H9 (cell line): ENCODE results near the gene PLCB1. TPM values are rescaled to one million over a fixed set of nuclear protein-coding genes. Genes with fewer than 3 reads are reported as not detected.

Experiments
- DNase-seq: peaks from one replicate; pipeline ENCODE4 v3.0.0-alpha.2; 2017
- H2AFZ ChIP-seq: one replicate; pipeline ENCODE4 v1.6.1; 2013; ENCODE audit warnings: mild to moderate bottlenecking, low read length, control low read depth, moderate library complexity
- H2AK5ac ChIP-seq: 2 replicates; pipeline ENCODE4 v1.6.1; 2013; ENCODE audit warnings: low read length, control low read depth, mixed read lengths; ENCODE audit not compliant: insufficient read length
- H2BK120ac ChIP-seq: one replicate; pipeline ENCODE4 v1.6.1; 2013; ENCODE audit warnings: low read depth, mild to moderate bottlenecking, low read length, control low read depth, inconsistent platforms; ENCODE audit not compliant: poor library complexity, severe bottlenecking
- H2BK12ac ChIP-seq: 2 replicates; pipeline ENCODE4 v1.6.1; 2013; ENCODE audit warnings: low read length, control low read depth, mixed read lengths, low read depth; ENCODE audit not compliant: insufficient read length
- H2BK15ac ChIP-seq: 2 replicates; pipeline ENCODE4 v1.6.1; 2013; ENCODE audit warnings: low read depth, low read length, control low read depth
- H2BK20ac ChIP-seq: one replicate; pipeline ENCODE4 v1.6.1; 2013; ENCODE audit warnings: low read depth, mild to moderate bottlenecking, low read length, control low read depth, inconsistent platforms; ENCODE audit not compliant: poor library complexity, severe bottlenecking
- H2BK5ac ChIP-seq: 2 replicates; pipeline ENCODE4 v1.6.1; 2013; ENCODE audit warnings: low read length, control low read depth, mixed read lengths; ENCODE audit not compliant: insufficient read length
- H3K14ac ChIP-seq: 2 replicates; pipeline ENCODE4 v1.6.1; 2013; ENCODE audit warnings: low read length, control low read depth; ENCODE audit not compliant: insufficient read depth
- H3K18ac ChIP-seq: 2 replicates; pipeline ENCODE4 v1.6.1; 2013; ENCODE audit warnings: low read depth, mild to moderate bottlenecking, mixed read lengths, low read length, control low read depth; ENCODE audit not compliant: insufficient read length
- H3K23ac ChIP-seq: 2 replicates; pipeline ENCODE4 v1.6.1; 2013; ENCODE audit warnings: low read length, control low read depth, mixed read lengths, low read depth; ENCODE audit not compliant: insufficient read length
- H3K23me2 ChIP-seq: 2 replicates; pipeline ENCODE4 v1.6.1; 2013; ENCODE audit warnings: low read depth, mild to moderate bottlenecking, mixed read lengths, low read length, control low read depth; ENCODE audit not compliant: insufficient read length, poor library complexity, severe bottlenecking
- H3K27ac ChIP-seq: 2 replicates; pipeline ENCODE4 v1.5.1; 2013; ENCODE audit warnings: low read length, control low read depth, mixed read lengths, low read depth; ENCODE audit not compliant: insufficient read length
- H3K27me3 ChIP-seq: 2 replicates; pipeline ENCODE4 v1.6.1; 2013; ENCODE audit warnings: low read length, control low read depth, inconsistent platforms; ENCODE audit not compliant: insufficient read depth
- H3K4ac ChIP-seq: 2 replicates; pipeline ENCODE4 v1.6.1; 2013; ENCODE audit warnings: low read depth, mild to moderate bottlenecking, control low read depth, inconsistent platforms, low read length, moderate library complexity
- H3K4me1 ChIP-seq: 2 replicates; pipeline ENCODE4 v1.6.1; 2013; ENCODE audit warnings: low read length, control low read depth, inconsistent platforms; ENCODE audit not compliant: insufficient read depth
- H3K4me2 ChIP-seq: 2 replicates; pipeline ENCODE4 v1.6.1; 2013; ENCODE audit warnings: low read length, control low read depth, mixed read lengths; ENCODE audit not compliant: insufficient read length, insufficient read depth
- H3K56ac ChIP-seq: 2 replicates; pipeline ENCODE4 v1.6.1; 2013; ENCODE audit warnings: low read depth, mild to moderate bottlenecking, mixed read lengths, low read length, control low read depth; ENCODE audit not compliant: insufficient read length
- H3K79me1 ChIP-seq: 2 replicates; pipeline ENCODE4 v1.6.1; 2013; ENCODE audit warnings: low read depth, mild to moderate bottlenecking, moderate library complexity, low read length, control low read depth, inconsistent platforms; ENCODE audit not compliant: insufficient read depth, poor library complexity, severe bottlenecking
- H3K79me2 ChIP-seq: 2 replicates; pipeline ENCODE4 v1.6.1; 2013; ENCODE audit warnings: low read length, control low read depth, inconsistent platforms; ENCODE audit not compliant: insufficient read depth
- H3K9ac ChIP-seq: 2 replicates; pipeline ENCODE4 v1.6.1; 2013; ENCODE audit warnings: low read length, control low read depth, mixed read lengths; ENCODE audit not compliant: insufficient read length; ENCODE audit errors: extremely low read depth
- H3K9me3 ChIP-seq: one replicate; pipeline ENCODE4 v1.6.1; 2013; ENCODE audit warnings: low read depth, low read length, inconsistent platforms; ENCODE audit not compliant: control insufficient read depth
- H3T11ph ChIP-seq: one replicate; pipeline ENCODE4 v1.6.1; 2013; ENCODE audit warnings: mild to moderate bottlenecking, low read length, control low read depth, inconsistent platforms
- H4K20me1 ChIP-seq: one replicate; pipeline ENCODE4 v1.6.1; 2013; ENCODE audit not compliant: control insufficient read depth, insufficient read length, insufficient read depth
- H4K5ac ChIP-seq: 2 replicates; pipeline ENCODE4 v1.6.1; 2013; ENCODE audit warnings: low read depth, mild to moderate bottlenecking, mixed read lengths, low read length, control low read depth; ENCODE audit not compliant: insufficient read length
- H4K8ac ChIP-seq: replicated peaks from 2 replicates; pipeline ENCODE4 v1.6.1; 2013; ENCODE audit warnings: low read length, control low read depth, mixed read lengths, low read depth; ENCODE audit not compliant: insufficient read length
- H4K91ac ChIP-seq: 2 replicates; pipeline ENCODE4 v1.6.1; 2013; ENCODE audit warnings: low read depth, mild to moderate bottlenecking, moderate library complexity, mixed read lengths, low read length, control low read depth; ENCODE audit not compliant: insufficient read length
- H3K27ac Mint-ChIP-seq, 3 experiments: 2 replicates in 2 of 3; 3 replicates in 1 of 3; pipeline ENCODE4 v1.8.0; 2020 to 2021; ENCODE audit warnings: mixed read lengths in 3 of 3, mild to moderate bottlenecking in 1 of 3, moderate library complexity in 1 of 3
- H3K27me3 Mint-ChIP-seq: 2 replicates; pipeline ENCODE4 v1.8.0; 2021; ENCODE audit warnings: low read depth, mild to moderate bottlenecking, moderate library complexity, mixed read lengths
- H3K36me3 Mint-ChIP-seq, 3 experiments: 2 replicates in 2 of 3; 3 replicates in 1 of 3; pipeline ENCODE4 v1.8.0; 2020 to 2021; ENCODE audit warnings: low read depth in 3 of 3, mixed read lengths in 3 of 3; ENCODE audit not compliant: insufficient read depth in 1 of 3
- H3K4me1 Mint-ChIP-seq, 2 experiments: 2 replicates each; pipeline ENCODE4 v1.8.0; 2020; ENCODE audit warnings: mixed read lengths in 2 of 2
- H3K4me3 Mint-ChIP-seq, 2 experiments: 2 replicates in 1 of 2; 3 replicates in 1 of 2; pipeline ENCODE4 v1.8.0; 2020 to 2021; ENCODE audit warnings: mild to moderate bottlenecking in 2 of 2, mixed read lengths in 2 of 2, moderate library complexity in 1 of 2
- H3K9me3 Mint-ChIP-seq, 2 experiments: 2 replicates in 1 of 2; 3 replicates in 1 of 2; pipeline ENCODE4 v1.8.0; 2020; ENCODE audit warnings: mild to moderate bottlenecking in 2 of 2, mixed read lengths in 2 of 2, moderate library complexity in 1 of 2
- WGBS: extraction: QIAGEN DNeasy Blood & Tissue Kit; methylation state at CpG from one replicate; pipeline ENCODE4 v1.1.7; 2013; ENCODE audit warnings: missing lambda C conversion rate, low lambda C conversion rate, mixed read lengths; ENCODE audit not compliant: insufficient read length; ENCODE audit errors: extremely low coverage; 5-methylcytosine and 5-hydroxymethylcytosine counted together
- total RNA-seq: library from RNA; stranded (reverse); gene quantifications from 2 replicates; pipeline ENCODE4 v1.2.1, GENCODE V29; 2021
- TF ChIP-seq, protein P1 (sequence below): fragments of 200-600 bp; sonication (generic); conservative IDR thresholded peaks from 3 replicates; pipeline ENCODE4 v1.8.0; 2021; ENCODE audit warnings: antibody characterized with exemption, mild to moderate bottlenecking

The PLCB1 gene
- total RNA-seq, 1 experiment from 2014 or later = 11.5 TPM

GRCh38 chr20:8298426-8299043 lies 166.5 kb downstream of the PLCB1 start:
- H3K56ac ChIP-seq = no peak overlapping the region
- no peak overlapping the region for H4K8ac ChIP-seq
- DNase-seq = no peak
- H3T11ph ChIP-seq = no peak overlapping the region
- no peak overlapping the region for H3K27ac ChIP-seq
- no peak overlapping the region for H4K5ac ChIP-seq
- no peak overlapping the region for H3K4me2 ChIP-seq
- H3K79me1 ChIP-seq = no peaks in the 10 kb centered on the region
- no peaks in the 10 kb centered on the region for H3K9me3 Mint-ChIP-seq
- no peaks in the 10 kb centered on the region for H3K4me1 ChIP-seq
- no peak overlapping the region for H2AFZ ChIP-seq
- no peak overlapping the region for H3K23ac ChIP-seq
- peaks cover under 1% of the 10 kb centered on the region; the same call in 1 of the 2 replicates for H3K27me3 Mint-ChIP-seq
- H3K27me3 ChIP-seq = no peaks in the 10 kb centered on the region
- H3K9me3 ChIP-seq = no peaks in the 10 kb centered on the region
- H3K4me3 Mint-ChIP-seq = no peak overlapping the region
- no peak overlapping the region for H3K27ac Mint-ChIP-seq
- no peak overlapping the region for H2BK15ac ChIP-seq
- no peaks in the 10 kb centered on the region for H3K4me1 Mint-ChIP-seq
- no peak overlapping the region for H3K4ac ChIP-seq
- H2BK20ac ChIP-seq = no peak overlapping the region
- no peak overlapping the region for H3K9ac ChIP-seq
- H2AK5ac ChIP-seq = no peak overlapping the region
- H3K14ac ChIP-seq = no peak overlapping the region
- TF ChIP-seq, protein P1, sequence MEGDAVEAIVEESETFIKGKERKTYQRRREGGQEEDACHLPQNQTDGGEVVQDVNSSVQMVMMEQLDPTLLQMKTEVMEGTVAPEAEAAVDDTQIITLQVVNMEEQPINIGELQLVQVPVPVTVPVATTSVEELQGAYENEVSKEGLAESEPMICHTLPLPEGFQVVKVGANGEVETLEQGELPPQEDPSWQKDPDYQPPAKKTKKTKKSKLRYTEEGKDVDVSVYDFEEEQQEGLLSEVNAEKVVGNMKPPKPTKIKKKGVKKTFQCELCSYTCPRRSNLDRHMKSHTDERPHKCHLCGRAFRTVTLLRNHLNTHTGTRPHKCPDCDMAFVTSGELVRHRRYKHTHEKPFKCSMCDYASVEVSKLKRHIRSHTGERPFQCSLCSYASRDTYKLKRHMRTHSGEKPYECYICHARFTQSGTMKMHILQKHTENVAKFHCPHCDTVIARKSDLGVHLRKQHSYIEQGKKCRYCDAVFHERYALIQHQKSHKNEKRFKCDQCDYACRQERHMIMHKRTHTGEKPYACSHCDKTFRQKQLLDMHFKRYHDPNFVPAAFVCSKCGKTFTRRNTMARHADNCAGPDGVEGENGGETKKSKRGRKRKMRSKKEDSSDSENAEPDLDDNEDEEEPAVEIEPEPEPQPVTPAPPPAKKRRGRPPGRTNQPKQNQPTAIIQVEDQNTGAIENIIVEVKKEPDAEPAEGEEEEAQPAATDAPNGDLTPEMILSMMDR = no peak
- H4K20me1 ChIP-seq = no peaks in the 10 kb centered on the region
- no peaks in the 10 kb centered on the region for H3K36me3 Mint-ChIP-seq
- H2BK120ac ChIP-seq = no peak overlapping the region
- no peak overlapping the region for H3K18ac ChIP-seq
- no peaks in the 10 kb centered on the region for H3K23me2 ChIP-seq
- H2BK5ac ChIP-seq = no peak overlapping the region
- H4K91ac ChIP-seq = no peak overlapping the region
- no CpG with 5 or more reads among the region's 1 CpG for WGBS
- no peaks in the 10 kb centered on the region for H3K79me2 ChIP-seq
- H2BK12ac ChIP-seq = no peak overlapping the region
